HG03378 (cell line): ENCODE results near the gene JMJD8.

ENCODE experiments used
- ATAC-seq: cut with Tn5 transposase; IDR thresholded peaks from one replicate; pipeline ENCODE4 v1.9.1; 2021; ENCODE audit warnings: mild to moderate bottlenecking, moderate library complexity; ENCODE audit not compliant: unreplicated experiment

Gene JMJD8

DNA sequence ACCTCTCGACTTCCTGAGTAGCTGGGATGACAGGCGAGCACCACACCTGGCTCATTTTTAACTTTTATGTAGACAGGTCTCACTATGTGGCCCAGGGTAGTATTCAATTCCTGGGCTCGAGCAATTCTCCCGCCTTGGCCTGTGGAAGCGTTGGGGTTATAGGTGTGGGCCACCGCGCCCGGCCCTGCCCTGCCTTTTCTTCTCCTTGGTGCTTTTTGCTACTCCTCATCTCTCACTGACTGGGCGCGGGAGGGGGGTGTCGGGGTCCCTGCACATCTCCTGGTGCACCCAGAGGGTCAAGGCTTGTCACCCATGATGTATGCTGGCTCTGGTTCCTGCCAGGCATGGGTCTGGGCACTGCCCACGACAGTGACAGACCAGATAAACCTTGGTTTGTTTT, 39.6 kb downstream of the JMJD8 start:
- no peak for ATAC-seq

DNA sequence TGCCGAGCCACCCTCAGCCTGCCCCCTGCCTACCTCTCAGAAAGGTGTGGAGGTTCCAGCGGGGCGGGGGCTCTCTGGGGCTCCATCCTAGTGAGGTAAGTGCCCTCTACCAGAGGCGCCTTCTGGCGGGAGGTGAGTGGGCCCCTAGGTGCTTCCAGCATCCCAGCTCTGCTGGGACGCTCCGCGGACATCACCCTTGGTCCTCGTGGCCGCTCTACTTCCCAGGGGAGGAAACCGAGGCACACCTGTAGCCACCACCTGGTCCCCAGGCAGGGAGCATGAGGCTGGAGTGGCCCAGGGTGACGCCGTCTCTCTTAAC, 41.1 kb downstream of the JMJD8 start:
- ATAC-seq, result no peak

DNA sequence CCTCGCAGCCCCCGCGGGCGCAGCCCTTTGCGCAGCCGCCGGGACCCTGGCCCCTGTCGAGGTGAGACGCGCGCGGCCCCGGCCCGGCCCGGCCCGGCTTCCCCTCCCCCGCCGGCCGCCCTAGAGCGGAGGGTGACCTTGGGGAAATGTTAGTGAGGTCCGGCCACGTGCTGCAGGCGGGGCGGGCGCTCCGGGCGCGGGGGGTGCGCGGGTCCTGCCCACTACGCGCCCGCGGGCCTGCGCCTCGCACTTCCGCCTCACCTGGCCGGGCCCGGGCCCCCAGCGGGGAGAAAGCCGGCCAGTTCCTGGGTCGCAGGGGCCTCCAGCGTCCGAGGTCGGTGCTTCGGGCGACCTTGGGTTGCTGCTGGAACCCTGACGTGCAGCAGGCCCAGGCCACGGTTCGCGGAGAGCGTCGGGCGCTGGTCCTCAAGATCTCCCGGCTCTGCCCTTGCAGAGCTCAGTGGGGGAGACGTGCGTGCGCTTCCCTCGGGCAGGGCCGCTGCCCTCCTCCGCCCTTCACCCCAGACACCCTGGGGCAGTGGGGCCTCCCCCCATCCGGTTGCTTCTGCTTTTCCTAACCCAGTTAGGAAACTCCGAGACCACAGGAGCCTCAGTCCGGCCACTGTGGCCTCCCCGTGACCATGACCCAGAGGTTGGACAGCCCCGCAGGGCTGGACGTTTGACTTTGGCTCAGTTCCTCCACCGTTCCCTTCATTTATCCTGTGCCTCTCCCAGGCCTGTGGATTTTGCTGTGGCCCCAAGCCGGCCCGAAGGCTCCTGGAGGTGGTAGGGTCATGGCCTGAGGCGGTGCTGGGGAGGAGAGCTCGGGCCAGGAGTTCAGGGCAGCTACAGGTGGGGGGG, 41.7 kb downstream of the JMJD8 start:
- ATAC-seq, result no peak

DNA sequence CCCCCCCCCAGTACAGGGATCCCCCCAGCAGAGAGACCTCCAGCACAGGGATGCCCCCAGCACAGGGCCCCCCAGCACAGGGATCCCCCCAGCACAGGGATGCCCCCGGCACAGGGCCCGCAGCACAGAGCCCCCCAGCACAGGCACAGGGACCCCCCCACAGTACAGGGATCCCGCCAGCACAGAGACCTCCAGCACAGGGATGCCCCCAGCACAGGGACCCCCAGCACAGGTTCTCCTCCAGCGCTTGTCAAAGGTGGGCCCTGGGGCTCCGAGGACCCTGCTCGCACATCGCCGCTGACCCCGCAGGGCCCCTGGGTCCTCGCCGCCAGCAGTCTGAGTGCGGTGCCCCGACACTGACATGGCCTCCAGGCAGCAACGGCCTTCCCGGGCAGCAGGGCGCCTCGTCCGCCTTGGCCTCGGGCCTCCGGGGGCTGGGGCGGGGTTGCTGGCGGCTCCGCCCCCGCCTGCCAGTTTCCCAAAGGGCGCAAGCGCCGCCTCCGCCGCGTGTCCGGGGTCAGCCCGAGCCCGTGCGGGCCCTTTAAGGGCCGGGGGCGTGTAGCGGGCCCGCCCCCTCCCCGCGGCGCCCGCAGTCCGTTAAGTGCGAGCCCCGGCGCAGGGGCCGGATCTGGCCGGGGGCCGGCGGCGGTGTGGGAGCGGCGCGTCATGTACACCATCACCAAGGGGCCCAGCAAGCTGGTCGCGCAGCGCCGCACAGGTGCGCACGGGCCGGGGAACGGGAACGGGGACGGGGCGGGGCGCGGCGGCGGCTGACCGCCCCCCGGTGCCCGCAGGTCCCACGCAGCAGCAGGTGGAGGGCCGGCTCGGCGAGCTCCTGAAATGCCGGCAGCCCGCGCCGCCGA, 42.6 kb downstream of the JMJD8 start, which contains the start of gene MCRIP2:
MCRIP2 (plus strand) TSS at position 503 of the 863 bp plus-strand sequence; CDS start at position 667, 164 bp downstream.
- ATAC-seq, result no peak

DNA sequence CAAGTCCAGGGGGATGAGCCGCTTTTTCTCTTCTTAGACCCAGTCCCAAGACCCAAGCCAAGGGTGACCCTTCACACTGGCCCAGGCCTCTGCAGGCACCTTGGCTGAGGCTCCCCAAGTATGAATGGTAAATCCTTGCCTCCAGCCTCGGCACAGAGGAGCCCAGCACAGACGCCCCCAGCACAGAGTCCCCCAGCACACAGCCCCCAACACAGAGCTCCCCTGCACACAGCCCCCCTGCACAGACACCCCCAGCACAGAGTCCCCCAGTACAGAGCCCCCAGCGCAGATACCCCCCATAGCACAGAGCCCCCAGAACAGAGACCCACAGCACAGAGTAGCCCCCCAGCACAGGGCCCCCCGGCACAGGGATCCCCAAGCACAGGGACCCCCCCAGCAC, 43.5 kb downstream of the JMJD8 start:
- ATAC-seq, result no peak

DNA sequence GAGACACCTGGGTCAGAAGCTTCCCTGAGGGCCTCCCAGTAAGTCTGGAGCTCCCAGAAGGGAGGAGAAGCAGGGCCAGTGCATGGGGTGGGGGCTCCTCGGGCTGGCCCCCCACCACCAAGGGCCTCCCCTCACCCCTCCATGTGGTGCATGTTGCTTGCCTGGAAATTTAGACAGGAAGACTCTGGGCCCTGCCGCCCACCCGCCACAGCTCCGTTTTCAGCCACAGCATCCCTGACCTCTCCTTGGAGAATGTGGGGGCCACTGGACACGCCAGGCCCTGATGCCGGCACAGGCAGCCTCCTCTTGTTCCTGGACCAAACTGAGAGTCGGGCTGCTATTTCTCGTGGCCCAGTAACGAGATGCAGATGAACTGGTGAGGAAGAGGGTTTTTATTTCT, 45.3 kb downstream of the JMJD8 start:
- ATAC-seq, result no peak

DNA sequence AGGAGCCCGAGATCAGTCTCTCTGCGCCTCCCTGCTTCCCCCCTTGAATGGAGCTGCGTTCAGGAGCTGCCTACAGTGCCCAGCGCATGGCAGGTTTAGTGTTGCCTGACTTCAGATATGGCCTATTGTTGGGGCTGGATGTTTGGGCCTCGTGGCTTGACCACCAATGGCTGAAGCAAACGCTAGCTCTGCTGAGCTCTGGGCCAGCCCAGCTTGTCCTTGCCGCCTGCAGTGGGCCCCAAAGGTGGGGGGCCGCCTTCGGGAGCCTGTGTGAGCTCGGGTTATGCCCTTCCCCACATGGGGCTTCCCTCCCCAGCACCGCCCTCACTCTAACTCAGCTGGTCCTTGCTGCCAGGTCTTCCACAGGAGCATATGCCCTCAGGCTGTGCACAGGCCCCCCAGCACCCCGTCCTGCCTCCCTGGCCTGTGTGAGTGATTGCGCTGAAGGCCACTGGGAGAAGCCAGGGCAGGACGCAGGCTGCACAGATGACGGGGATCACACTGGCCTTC, 46.0 kb downstream of the JMJD8 start:
- ATAC-seq, result no peak

DNA sequence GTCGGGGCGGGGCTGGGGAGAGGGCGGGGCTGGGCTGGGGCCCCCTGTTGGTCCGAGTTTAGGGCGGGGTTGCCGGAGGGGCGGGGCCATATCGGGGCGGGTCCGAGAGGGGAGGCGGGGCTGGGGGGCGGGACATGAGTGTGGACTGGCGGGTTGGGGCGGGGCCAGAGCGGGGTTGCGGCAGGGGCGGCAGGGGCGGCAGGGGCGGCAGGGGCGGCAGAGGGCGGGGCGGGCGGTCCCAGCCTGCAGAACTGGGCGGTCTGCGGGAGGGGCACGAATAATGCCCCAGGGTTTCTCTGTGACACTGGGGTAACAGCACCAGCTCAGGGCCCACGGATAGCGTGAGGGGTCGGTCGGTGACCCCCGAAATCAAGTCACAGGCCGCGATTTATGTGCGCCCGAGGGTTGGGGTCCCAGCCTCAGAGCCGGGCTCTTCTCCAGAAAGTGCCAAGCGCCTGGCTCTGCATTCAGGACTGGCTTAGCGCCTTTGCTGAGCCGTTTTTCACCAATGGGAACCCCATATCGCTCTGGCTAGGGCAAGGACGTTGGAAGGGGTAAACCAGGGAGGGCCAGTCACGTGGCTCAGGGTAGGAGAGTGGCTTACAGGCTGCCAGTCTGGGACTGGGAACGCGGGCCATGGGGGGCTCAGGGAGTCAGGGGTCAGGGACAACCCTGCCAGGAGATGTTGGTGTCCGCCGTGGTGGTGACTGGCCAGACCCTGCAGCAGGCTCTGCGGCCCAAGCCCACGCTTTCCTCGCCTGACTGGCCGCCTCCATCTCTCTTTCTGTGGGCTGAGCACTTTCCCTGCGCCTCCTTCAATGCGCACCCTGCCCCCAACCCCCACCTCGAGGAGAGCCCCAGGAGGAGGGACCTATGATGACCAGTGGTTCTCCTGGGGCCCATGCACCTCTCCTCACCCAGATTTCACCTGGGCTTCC, 46.8 kb downstream of the JMJD8 start:
- no peak for ATAC-seq

DNA sequence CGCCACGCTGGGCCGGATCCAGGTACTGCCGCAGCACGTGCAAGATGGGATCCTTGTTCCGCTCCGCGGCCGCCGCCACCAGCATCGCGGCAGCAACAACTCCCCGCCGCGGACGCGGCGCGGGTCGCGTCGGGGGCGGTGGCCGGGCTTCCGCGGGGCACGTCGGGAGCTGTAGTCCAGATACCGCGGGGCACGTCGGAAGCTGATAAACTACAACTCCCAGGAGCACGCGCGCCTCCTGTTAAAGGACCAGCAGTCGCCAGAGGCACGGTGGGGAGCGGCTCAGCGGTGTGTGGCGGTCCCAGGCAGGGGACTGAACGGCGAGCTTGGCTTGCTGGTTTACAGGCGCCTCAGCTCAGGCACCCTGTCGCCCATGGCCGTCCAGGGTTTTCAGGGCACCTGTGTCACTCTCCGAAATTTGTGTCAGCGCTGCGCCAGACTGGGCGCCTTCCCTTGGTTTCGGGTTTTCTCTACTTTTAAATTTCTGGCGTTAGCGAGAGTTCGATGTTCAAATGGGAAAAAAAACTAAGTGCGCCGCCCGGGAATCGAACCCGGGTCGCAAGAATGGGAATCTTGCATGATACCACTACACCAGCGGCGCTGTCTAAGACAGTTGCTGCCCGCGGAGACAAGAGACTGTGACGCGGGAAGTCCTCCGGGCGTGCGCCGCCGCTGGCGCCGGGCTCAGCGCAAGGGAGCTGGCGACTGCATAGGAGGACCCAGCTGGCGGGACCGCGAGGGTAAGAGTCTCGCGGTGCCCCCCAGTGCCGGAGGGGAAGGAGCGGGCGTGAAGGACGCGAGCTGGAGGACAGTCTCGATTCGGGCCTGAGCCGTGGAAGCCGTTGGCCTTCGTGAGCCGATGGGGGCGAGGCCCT, 47.7 kb downstream of the JMJD8 start, which contains the start of gene METTL26:
METTL26 (minus strand) TSS at position 100 of the 875 bp plus-strand sequence; CDS start at position 85, 15 bp downstream.
- peak; percentile 51 for ATAC-seq

DNA sequence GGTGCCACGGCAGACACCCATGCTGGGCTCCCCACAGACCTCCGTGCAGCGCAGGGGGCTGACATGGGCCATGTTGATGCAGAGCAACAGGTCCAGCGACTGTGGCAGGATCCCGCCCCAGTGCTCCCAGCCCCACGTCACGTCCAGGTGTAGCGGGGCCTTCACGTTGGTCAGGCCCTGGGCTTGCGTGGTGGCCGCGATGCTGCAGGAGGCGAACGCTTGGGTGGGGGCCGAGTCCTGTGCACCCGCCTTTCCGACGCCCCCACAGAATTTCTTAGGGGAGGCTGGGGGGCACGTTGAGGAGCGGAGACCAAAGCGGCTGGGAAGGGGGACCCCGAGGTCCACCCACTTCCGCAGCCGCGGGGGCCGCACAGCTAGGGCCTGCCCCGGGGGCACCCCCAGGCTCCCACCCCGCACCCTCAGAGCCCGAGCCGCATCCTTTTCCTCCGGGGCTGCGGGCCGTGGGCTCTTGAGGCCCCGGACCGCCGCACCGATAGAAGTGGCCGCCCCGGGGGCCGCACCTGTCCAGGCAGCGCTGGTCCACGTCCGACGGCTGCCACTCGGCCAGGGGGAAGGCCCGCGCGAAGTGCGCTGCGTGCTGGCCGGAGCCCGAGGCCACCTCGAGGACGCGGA, 48.4 kb downstream of the JMJD8 start:
- ATAC-seq, result peak; percentile 14

DNA sequence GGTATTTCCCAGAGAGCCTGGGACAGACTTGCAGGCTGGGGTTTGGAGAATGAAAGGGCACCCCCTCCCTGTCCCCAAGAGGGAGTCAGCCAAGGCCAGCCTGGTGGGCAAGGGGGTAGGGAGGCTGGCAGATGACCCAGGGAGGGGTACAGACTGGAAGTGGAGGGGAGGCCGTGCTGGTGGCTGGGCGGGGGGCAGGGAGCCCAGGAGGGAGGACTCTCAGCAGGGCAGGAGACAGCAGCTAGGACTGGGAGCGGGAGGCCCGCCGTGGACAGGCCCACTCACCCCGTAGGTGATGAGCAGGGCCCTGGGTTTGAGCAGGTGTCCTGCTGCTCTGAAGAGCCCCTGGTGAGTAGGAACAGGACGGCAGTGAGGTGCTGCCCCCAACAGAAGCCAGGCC, 49.1 kb downstream of the JMJD8 start:
- ATAC-seq, result no peak

DNA sequence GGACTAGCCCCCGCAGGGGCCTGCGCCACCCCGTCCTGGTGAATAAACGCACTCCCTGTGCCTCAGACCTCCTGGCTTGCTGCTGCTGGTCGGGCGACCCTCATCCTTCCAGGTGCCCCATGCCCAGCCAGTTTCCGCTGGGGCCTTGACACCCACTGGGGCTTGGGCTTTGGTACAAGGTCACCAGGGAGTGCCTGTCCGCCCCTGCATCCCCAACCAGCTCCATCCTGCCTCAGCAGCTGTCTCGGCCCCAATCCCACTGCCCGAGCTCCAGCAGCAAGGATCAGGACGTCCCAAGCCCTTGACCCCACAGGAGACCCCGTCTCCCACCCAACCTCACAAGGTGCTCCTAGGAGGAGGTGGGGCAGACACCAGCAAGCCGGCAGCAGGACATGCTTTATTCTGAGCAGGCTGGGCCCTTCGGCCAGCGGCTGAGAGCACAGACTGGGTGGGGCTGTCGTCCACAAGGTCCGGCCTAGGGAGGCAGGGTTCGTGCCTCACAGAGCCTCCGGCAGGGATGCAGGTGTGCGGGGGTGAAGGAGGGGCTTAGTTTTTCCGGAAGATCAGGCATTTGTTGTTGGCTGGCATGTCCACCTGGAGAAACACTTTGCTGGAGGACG, 50.0 kb downstream of the JMJD8 start:
- no peak for ATAC-seq

DNA sequence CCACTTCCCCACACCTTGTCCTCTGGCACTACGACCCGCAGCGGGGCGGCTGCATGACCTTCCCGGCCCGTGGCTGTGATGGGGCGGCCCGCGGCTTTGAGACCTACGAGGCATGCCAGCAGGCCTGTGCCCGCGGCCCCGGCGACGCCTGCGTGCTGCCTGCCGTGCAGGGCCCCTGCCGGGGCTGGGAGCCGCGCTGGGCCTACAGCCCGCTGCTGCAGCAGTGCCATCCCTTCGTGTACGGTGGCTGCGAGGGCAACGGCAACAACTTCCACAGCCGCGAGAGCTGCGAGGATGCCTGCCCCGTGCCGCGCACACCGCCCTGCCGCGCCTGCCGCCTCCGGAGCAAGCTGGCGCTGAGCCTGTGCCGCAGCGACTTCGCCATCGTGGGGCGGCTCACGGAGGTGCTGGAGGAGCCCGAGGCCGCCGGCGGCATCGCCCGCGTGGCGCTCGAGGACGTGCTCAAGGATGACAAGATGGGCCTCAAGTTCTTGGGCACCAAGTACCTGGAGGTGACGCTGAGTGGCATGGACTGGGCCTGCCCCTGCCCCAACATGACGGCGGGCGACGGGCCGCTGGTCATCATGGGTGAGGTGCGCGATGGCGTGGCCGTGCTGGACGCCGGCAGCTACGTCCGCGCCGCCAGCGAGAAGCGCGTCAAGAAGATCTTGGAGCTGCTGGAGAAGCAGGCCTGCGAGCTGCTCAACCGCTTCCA, 50.6 kb downstream of the JMJD8 start:
- ATAC-seq, result no peak

DNA sequence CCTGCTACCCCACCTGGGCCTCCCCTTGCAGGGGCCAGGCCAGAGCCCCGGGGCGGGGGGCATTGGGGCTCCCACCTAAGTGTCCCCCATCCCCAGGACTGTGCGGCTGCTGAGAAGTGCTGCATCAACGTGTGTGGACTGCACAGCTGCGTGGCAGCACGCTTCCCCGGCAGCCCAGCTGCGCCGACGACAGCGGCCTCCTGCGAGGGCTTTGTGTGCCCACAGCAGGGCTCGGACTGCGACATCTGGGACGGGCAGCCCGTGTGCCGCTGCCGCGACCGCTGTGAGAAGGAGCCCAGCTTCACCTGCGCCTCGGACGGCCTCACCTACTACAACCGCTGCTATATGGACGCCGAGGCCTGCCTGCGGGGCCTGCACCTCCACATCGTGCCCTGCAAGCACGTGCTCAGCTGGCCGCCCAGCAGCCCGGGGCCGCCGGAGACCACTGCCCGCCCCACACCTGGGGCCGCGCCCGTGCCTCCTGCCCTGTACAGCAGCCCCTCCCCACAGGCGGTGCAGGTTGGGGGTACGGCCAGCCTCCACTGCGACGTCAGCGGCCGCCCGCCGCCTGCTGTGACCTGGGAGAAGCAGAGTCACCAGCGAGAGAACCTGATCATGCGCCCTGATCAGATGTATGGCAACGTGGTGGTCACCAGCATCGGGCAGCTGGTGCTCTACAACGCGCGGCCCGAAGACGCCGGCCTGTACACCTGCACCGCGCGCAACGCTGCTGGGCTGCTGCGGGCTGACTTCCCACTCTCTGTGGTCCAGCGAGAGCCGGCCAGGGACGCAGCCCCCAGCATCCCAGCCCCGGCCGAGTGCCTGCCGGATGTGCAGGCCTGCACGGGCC, 51.4 kb downstream of the JMJD8 start:
- no peak for ATAC-seq

DNA sequence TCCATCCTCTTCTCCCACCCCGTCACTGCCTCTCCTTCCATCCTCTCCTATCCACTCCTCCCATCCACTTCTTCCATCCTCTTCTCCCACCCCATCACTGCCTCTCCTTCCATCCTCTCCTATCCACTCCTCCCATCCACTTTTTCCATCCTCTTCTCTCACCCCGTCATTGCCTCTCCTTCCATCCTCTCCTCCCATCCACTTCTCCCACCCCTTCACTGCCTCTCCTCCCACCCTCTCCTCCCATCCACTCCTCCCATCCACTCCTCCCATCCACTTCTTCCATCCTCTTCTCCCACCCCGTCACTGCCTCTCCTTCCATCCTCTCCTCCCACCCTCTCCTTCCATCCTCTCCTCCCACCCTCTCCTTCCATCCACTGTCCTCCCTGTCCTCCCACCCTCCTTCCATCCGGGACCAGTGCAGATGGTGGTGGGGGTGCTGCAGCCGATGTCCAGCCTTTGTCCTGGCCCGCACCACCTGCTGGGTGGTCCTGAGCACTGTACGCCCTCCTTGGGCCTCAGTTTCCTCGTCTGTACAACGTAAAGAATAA, 52.3 kb downstream of the JMJD8 start:
- no peak for ATAC-seq
